ENCODE measurements around the gene CCDC88B.

Gene CCDC88B

DNA sequence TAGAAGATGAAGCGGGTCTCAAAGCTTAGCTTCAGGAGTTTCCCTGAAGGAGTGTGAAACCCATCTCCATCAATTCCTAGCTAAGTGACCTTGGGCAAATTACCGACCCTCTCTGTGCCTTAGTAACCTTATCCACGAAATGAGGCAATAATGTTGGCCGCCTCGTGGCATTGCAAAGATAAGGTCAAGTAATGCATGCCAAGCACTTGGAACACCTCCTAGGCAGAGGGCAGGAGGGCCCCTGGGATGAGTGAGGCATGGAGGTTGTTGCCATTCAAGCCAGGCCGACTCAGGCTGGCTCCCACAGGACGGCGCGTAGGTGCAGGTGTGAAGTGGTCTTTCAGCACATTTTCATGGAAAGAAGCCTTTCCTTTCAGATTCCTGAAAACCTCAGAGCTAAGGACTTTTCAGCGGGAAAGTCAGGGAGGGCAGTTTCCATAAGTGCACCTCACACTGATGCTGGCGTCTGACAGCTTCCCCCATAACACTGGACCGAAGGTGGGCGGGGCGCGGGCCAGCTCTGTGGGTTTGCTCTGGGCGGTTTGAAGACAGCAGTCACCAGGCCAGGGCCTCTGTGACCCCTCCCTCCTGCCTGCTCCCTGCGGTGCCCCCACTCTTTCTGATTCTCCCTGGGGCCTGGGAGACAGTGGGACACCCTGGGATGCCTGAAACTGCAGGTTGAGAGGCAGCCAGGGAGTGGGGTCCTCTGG, 44.2 kb downstream of the CCDC88B start:
- DNase-seq = no peak

DNA sequence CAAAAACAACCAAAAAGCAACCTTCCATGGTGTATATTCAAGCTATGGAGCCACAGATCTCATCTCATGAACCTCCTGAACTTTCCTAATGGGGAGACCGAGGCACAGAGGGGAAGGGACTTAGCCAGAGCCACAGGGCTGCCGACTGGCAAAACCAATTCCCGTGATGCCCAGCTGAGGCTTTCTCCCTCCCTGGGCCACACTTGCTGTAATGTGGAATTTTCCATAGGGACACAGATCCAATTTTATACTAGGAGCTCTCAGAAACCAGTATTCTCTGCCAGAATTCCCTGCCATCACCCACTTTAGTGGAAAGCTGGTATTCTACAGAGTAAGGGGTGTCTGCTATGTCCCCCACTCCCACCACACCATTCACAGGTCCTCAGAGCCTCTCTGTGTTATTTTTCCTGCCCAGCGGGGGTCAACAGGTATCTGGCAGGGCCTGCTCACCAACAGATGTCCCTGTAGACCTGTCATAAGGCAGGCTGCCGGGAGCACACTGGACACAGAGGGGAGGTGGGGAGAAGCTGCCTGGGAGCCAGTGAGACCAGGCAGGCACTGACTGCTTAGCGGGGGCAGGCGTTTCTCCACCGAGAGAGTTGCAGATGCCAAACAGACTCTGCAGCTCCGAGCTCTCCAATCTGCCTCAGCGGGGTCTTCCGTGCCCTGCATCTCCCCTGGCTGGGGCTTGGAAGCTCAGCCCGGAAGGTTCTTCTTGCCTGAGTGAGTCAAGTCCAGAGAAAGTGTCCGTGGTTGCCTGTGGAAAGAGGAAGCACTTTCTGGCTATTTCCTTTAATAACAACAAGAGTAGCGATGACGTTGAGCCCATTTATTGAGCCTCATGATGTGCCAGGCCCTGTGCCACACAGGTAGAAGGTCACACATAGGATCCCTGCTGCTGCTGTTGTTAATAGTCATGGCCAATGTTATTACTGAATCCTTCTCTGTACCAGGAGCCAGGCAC, 45.3 kb downstream of the CCDC88B start:
- DNase-seq = no peak

DNA sequence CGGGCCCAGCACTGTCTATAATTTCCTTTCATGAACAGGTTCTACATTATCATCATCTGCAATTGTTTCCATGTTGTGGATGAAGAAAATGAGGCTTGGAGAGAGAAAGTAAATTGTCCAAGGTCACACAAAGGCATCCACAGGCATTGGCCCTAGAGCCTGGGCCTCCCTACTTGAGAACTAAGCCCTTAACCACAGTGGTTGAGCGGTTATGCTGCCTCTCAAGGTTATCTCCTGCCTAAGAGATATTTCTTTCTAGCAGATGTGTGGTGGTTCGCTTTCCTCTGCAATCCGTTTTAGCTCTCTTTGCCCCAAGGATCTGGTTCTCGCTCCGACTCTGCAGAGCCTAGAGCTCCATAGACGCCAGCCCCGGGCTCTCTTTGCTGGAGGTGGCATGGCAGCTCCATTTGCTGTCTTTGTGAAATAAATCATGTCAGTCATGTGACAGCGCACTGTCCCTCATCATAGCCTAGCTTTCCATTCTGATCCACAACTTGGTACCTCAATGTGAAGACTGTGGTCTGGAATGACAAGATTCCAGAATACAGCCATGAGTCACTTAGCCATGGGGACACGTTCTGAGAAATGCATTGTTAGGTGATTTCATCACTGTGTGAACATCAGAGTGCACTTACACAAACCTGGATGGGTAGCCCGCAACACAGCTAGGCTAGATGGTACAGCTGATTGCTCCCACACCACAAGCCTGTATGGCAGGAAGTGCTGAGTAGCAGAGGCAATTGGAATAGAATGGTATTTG, 46.1 kb downstream of the CCDC88B start:
- DNase-seq = no peak

- DNase-seq = no peak
Observed at GRCh38 chr11:64387916-64388315, 47.9 kb downstream of the CCDC88B start.

- no peak for DNase-seq
Observed at GRCh38 chr11:64388894-64389293, 48.9 kb downstream of the CCDC88B start.

DNA sequence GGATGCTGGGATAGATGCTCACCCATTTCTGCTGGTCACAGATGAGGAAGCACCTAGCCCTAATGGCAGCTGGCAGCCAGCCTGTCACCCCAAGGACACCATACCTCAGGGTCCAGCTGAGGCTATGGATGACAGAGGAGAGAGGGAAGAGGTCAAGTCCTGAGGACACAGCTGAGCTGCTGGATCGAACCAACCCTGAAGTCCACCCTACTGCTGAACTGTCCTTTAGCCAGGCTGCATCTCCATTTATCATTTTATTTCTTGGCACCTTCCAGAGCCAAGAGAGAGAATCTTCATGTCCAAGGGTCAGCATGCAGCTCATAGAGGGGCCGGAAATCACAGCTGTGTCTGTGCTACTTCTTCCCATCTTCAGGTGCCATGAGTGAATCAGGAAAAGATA, 49.8 kb downstream of the CCDC88B start:
- DNase-seq = no peak

DNA sequence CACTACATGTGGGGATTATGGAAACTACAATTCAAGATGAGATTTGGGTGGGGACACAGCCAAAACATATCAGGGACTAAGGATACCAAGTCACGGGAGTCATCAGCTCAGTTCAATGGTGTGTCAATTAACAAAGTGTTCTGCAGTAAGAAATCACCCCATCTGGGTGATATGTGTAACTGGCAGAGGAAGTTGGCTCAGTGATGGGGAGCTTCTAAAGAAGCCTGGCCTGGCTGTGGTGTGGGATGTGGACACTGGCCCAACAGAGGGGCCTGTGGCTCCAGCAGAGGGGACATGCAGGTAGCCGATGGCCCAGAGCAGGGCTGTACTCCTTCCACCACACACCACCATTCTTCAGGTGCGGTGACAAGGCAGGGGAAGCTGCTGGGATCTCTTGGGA, 50.6 kb downstream of the CCDC88B start:
- no peak for DNase-seq

DNA sequence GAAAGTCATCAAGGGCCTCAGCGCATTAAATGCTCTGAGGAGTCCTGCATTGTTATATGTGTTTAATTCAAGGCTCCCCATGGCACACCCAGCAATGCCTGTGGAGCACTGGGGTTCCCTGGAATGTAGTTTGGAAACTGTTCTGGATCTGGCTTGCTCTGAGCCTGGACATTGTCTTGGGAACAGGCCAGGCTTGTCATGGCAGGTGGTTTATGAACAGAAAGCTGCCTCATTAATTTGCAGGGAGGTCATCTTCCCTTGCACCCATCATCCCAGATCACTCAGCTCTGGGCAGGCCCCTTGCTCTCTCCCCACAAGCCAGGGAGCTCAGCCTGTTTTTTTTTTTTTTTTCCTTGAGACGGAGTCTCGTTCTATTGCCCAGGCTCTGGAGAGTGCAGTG, 51.8 kb downstream of the CCDC88B start:
- DNase-seq = no peak

GRCh38 chr11:64395545-64396078, 55.6 kb downstream of the CCDC88B start:
- DNase-seq = no peak

DNA sequence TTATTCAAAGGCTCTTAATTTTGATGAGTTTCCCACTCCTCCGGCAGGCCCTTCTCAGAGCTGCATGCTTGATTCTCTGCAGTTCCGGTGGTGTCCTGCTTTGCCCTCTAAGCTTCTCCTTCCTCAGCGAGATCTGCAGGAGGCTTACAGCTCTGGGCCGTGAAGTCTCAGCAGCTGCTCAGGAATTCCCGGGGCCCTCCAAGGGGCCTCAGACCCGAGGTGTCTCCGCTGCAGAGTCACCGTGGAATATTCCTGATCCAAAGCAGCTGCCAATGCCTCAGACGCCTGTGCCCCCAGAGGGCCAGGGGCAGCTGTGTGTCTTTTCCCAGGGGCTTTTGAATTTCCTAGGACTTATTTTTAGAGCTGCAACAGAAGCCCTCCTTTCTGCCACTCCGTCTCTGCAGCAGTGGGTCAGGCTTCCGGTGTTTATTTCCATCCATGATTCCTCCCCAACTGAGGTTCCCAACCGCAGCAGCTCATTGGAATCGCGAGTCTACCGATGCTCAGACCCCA, 56.1 kb downstream of the CCDC88B start:
- no peak for DNase-seq

DNA sequence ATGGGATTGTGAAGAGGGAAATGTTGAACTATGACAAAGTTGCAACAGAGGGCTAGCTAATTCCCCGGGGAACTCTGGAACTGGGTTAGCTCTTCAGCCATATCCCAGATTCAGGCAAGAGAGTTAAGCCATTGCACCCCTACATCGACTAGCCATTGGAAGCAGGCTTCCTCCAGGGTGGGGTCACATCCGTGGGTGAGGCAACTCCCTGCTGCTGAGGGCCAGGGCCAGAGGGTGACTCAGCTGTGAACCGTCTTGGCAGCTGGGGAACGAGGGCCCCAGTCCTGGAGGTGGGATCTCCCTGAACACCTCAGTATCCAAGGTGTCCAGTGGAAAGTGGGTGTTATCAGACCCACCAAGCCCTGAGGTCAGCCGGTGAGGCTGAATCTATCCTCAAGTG, 60.1 kb downstream of the CCDC88B start:
- DNase-seq = no peak

- no peak for DNase-seq
Observed at GRCh38 chr11:64400667-64401066, 60.7 kb downstream of the CCDC88B start.

DNA sequence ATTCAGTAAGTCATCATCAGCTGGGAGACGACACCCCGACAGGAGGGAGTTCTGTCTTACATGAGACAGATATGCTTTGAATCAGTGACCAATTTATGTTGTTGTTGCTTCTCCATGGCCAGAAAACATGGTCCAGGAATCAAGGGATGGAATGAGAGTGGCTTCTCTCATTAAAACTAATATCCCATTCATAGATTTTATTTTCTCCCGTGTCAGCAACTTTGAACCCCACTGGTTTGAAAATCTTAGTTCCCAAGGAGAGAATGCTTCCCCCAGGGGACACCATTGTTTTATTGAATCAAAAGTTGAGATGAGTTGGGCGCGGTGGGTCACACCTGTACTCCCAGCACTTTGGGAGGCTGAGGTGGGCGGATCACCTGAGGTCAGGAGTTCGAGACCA, 61.8 kb downstream of the CCDC88B start:
- no peak for DNase-seq

GRCh38 chr11:64403106-64403505, 63.1 kb downstream of the CCDC88B start:
- DNase-seq = no peak

DNA sequence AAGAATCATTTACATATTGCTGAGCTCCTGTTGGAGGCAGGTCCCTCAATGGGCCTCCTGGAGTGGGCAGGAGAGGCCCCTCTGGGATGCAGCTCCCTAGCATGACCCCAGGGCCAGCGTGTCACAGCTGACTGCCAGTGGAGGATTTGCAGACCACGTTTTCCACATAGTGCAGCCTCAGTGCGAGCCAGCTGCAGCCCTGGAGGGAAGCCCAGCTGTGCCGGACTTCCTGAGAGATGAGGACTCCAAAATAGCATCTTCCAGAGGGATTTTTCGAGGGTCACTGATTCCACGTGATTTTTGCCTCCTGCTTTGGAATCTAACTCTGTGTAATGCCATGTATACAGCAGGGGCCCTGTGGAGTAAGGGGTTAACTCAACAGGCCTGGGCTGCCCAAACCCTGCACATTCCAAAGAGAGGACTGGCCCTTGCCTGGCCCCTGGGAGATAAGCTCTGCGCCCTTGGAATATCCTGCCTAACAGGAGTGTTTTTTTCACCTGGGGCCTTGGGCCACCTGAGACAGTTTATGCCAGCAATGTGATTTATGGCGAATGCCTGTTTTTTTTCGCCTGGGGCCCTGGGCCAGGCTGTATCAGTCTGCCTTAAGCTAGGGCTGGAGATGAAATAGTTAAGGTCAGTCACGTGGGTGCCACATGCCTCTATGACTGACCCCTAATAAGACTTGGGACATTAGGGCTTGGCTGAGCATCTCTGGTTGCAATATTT, 66.4 kb downstream of the CCDC88B start:
- no peak for DNase-seq
